ENCODE data around the gene UBE2J2.

DNA sequence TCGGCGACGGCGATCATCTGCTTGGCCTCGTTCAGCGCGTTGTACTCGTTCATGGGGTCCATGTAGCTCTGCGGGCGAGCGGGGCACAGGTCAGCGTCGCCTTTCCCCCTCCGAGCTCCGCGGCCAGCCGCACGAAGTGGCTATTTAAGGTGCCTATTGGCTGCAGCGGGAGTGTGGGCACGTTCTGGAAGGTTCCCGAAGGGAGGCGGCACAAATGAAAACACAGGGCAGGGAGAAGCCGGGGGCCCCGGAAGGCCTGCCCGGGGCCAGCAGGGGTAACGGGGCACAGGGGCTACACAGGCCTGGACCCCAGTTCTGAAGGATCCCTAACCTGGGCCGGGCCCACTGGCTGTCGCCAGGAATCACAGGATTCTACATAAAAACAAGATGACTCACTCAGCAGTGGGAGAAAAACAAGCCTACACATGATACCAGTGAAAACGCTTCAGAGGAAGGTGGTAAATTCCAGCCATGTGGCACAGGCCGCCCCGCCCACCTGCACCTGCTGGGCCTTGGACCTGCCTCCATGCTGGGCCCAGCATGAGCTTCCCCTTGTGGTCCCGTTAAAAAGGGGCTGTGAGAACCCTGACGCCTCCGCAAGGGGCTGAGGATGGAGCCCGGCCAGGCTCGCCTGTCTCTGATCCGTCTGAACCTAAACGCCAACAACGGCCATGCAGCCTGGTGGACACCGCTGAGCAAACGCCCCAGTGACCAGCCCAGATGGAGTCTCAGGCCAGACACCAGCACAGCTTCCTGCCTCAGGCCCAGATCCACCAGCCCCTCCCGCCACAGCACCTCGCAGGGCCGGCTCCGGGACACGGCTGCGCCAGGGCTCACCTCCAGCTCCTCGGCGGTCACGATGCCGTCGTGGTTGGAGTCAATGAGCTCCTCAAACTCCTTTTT lies 55.8 kb downstream of the UBE2J2 start:
- TF ChIP-seq, protein P1, sequence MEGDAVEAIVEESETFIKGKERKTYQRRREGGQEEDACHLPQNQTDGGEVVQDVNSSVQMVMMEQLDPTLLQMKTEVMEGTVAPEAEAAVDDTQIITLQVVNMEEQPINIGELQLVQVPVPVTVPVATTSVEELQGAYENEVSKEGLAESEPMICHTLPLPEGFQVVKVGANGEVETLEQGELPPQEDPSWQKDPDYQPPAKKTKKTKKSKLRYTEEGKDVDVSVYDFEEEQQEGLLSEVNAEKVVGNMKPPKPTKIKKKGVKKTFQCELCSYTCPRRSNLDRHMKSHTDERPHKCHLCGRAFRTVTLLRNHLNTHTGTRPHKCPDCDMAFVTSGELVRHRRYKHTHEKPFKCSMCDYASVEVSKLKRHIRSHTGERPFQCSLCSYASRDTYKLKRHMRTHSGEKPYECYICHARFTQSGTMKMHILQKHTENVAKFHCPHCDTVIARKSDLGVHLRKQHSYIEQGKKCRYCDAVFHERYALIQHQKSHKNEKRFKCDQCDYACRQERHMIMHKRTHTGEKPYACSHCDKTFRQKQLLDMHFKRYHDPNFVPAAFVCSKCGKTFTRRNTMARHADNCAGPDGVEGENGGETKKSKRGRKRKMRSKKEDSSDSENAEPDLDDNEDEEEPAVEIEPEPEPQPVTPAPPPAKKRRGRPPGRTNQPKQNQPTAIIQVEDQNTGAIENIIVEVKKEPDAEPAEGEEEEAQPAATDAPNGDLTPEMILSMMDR (IDR thresholded peaks at IDR 0.05): no peak
- TF ChIP-seq ZFX (IDR thresholded peaks at IDR 0.05; ENCODE audit: borderline replicate concordance): no peak
